ENCODE data around the gene EMILIN3.
"Not testable (repeated sequence)": the region's sequence is repeated elsewhere in the genome, so short reads cannot be mapped to it uniquely, and the experiment has no call there.

EMILIN3 gene

DNA sequence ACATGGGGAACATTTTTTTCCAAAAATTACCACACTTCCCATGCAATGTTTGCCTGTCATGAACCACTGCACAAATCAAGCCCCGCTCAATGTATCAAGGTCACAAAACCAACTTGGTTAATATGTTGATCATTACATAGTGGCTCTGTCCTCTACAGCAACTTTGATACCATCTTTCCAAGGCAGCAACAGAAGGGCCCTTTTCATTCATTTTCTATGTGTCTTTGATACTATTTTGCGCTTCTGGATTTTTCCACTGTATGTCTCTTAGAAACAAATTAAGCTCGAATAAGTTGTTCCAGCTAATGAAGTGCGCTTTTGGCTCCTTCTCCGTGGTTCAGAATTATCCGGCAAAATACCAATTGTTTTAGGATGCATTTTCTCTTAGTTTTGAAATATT is 50.6 kb downstream of the EMILIN3 start:
- Histone ChIP-seq H3K36me3 (ENCODE audit: control insufficient read depth, insufficient read depth, low read length) (no peaks in the 10 kb centered on the region), H3K27ac (peak overlapping the region; percentile 48), H3K79me2 (peaks cover 12% of the 10 kb centered on the region), H3K4me3 (ENCODE audit: low read depth, low read length) (peak overlapping the region; percentile 70), H3K4me1 (peaks cover 17% of the 10 kb centered on the region), H3K9me3 (ENCODE audit: control insufficient read depth, low read length) (no peaks in the 10 kb centered on the region), H3K9ac (no peak overlapping the region), H3K4me2 (ENCODE audit: low read length) (peak overlapping the region; percentile 90), H2AFZ (no peak overlapping the region), H3K27me3 (ENCODE audit: control insufficient read depth, insufficient read depth, low read length) (no peaks in the 10 kb centered on the region)
- TF ChIP-seq, protein P1, sequence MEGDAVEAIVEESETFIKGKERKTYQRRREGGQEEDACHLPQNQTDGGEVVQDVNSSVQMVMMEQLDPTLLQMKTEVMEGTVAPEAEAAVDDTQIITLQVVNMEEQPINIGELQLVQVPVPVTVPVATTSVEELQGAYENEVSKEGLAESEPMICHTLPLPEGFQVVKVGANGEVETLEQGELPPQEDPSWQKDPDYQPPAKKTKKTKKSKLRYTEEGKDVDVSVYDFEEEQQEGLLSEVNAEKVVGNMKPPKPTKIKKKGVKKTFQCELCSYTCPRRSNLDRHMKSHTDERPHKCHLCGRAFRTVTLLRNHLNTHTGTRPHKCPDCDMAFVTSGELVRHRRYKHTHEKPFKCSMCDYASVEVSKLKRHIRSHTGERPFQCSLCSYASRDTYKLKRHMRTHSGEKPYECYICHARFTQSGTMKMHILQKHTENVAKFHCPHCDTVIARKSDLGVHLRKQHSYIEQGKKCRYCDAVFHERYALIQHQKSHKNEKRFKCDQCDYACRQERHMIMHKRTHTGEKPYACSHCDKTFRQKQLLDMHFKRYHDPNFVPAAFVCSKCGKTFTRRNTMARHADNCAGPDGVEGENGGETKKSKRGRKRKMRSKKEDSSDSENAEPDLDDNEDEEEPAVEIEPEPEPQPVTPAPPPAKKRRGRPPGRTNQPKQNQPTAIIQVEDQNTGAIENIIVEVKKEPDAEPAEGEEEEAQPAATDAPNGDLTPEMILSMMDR (IDR thresholded peaks at IDR 0.05) = no peak

DNA sequence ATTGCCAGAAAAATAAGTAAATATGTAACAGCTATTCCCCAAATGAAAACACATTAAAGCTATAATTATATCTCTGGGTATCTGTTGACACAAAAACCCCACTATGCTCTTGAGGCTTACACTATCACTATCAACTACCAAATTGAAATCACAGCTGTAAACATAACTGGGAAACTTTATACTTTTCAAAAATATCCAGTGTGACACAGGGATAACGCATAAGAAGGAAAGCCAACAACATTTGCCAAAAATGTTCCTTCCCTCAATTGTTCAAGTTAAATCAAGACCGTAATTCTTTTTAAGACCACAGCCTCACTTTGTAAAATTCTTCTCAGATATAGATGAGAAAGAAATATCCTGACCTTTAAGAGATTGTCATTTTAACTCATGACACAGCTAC is 52.2 kb downstream of the EMILIN3 start:
- Histone ChIP-seq H3K27ac (no peak overlapping the region), H3K79me2 (peaks cover 12% of the 10 kb centered on the region), H3K9ac (no peak overlapping the region), H3K36me3 (ENCODE audit: control insufficient read depth, insufficient read depth, low read length) (no peaks in the 10 kb centered on the region), H3K27me3 (ENCODE audit: control insufficient read depth, insufficient read depth, low read length) (no peaks in the 10 kb centered on the region), H3K4me2 (ENCODE audit: low read length) (no peak overlapping the region), H3K4me3 (ENCODE audit: low read depth, low read length) (no peak overlapping the region), H3K9me3 (ENCODE audit: control insufficient read depth, low read length) (no peaks in the 10 kb centered on the region), H2AFZ (no peak overlapping the region), H3K4me1 (peaks cover 17% of the 10 kb centered on the region)
- TF ChIP-seq, protein P1 (IDR thresholded peaks at IDR 0.05) = no peak

DNA sequence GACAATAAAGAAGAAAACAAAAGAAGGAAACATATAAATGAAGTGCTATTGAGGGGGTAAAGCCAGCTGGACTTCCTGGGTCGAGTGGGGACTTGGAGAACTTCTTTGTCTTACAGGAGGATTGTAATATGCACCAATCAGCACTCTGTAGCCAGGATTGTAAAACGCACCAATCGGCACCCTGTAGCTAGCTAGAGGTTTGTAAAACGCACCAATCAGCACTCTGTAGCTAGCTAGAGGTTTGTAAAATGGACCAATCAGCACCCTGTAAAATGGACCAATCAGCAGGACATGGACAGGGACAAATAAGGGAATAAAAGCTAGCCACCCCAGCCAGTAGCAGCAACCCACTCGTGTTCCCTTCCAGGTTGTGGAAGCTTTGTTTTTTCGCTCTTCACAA is 54.6 kb downstream of the EMILIN3 start:
- H3K9me3 ChIP-seq (ENCODE audit: control insufficient read depth, low read length); H2AFZ ChIP-seq; H3K36me3 ChIP-seq (ENCODE audit: control insufficient read depth, insufficient read depth, low read length); H3K4me2 ChIP-seq (ENCODE audit: low read length); H3K9ac ChIP-seq; H3K27ac ChIP-seq; H3K4me3 ChIP-seq (ENCODE audit: low read depth, low read length); H3K27me3 ChIP-seq (ENCODE audit: control insufficient read depth, insufficient read depth, low read length): not testable (repeated sequence)
- H3K4me1 ChIP-seq = peaks cover 18% of the 10 kb centered on the region
- H3K79me2 ChIP-seq = peaks cover 17% of the 10 kb centered on the region

Data from parathyroid adenoma (tissue), 2 donors.